PFSK-1 (cell line): Measurements from ENCODE around the gene DTYMK.

ENCODE experiments used
- FOXP2 ChIP-seq: optimal IDR thresholded peaks from 2 replicates; pipeline ENCODE3; 2011; ENCODE audit warnings: borderline replicate concordance, control low read depth, inconsistent platforms; ENCODE audit not compliant: insufficient read depth; ENCODE audit errors: extremely low read length, extremely low read depth
- POLR2AphosphoS5 ChIP-seq: IDR thresholded peaks from 2 replicates; pipeline ENCODE4 v1.6.1; 2012; ENCODE audit warnings: low read depth, mild to moderate bottlenecking, control low read depth, low read length, moderate library complexity
- SIN3A ChIP-seq: IDR thresholded peaks from 2 replicates; pipeline ENCODE4 v1.6.1; 2012; ENCODE audit warnings: mild to moderate bottlenecking, low read length, moderate library complexity, borderline replicate concordance; ENCODE audit not compliant: insufficient read depth
- TAF1 ChIP-seq: IDR thresholded peaks from 2 replicates; pipeline ENCODE4 v1.6.1; 2012; ENCODE audit warnings: low read length, control low read depth, borderline replicate concordance; ENCODE audit not compliant: insufficient read depth
- TF ChIP-seq, protein P1 (sequence below), 2 experiments: IDR thresholded peaks; 2 replicates each; pipeline versions ENCODE4 v1.6.1 to v1.8.0; 2011 to 2012; ENCODE audit warnings: low read depth in 2 of 2, low read length in 2 of 2, control low read depth in 1 of 2, inconsistent platforms in 1 of 2, mild to moderate bottlenecking in 1 of 2, moderate library complexity in 1 of 2; ENCODE audit not compliant: insufficient read depth in 1 of 2

The DTYMK gene

DNA sequence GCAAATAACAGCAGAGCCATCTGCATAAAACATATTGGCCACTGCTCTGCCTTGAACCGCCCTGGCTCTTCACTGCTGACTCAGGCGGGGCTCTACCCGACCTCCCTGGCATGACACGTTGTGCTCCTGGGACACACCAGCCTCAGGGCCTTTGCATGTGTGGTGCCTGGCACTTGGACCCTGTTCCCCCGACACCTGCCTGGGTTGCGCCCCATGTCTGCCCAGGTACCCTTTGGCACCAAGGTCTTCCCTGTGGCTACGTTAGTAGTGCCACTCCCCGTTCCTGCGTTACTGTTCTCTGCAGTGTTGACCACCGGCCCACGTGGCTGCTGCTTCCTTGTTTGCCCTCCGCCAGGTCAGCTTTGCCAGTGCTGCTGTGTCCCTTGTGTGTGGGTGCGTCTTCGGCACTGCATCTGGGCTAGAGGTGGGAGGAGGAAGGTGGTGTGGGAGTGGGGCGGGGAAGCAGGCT, 28.8 kb downstream of the DTYMK start:
- no peak for TF ChIP-seq SIN3A
- TF ChIP-seq TAF1: no peak
- TF ChIP-seq POLR2AphosphoS5: no peak
- TF ChIP-seq, protein P1, sequence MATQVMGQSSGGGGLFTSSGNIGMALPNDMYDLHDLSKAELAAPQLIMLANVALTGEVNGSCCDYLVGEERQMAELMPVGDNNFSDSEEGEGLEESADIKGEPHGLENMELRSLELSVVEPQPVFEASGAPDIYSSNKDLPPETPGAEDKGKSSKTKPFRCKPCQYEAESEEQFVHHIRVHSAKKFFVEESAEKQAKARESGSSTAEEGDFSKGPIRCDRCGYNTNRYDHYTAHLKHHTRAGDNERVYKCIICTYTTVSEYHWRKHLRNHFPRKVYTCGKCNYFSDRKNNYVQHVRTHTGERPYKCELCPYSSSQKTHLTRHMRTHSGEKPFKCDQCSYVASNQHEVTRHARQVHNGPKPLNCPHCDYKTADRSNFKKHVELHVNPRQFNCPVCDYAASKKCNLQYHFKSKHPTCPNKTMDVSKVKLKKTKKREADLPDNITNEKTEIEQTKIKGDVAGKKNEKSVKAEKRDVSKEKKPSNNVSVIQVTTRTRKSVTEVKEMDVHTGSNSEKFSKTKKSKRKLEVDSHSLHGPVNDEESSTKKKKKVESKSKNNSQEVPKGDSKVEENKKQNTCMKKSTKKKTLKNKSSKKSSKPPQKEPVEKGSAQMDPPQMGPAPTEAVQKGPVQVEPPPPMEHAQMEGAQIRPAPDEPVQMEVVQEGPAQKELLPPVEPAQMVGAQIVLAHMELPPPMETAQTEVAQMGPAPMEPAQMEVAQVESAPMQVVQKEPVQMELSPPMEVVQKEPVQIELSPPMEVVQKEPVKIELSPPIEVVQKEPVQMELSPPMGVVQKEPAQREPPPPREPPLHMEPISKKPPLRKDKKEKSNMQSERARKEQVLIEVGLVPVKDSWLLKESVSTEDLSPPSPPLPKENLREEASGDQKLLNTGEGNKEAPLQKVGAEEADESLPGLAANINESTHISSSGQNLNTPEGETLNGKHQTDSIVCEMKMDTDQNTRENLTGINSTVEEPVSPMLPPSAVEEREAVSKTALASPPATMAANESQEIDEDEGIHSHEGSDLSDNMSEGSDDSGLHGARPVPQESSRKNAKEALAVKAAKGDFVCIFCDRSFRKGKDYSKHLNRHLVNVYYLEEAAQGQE (IDR thresholded peaks at IDR 0.05; ENCODE audit: insufficient read depth in 1 of 2, low read depth in 2 of 2, low read length in 2 of 2): no peak
- TF ChIP-seq FOXP2: no peak

DNA sequence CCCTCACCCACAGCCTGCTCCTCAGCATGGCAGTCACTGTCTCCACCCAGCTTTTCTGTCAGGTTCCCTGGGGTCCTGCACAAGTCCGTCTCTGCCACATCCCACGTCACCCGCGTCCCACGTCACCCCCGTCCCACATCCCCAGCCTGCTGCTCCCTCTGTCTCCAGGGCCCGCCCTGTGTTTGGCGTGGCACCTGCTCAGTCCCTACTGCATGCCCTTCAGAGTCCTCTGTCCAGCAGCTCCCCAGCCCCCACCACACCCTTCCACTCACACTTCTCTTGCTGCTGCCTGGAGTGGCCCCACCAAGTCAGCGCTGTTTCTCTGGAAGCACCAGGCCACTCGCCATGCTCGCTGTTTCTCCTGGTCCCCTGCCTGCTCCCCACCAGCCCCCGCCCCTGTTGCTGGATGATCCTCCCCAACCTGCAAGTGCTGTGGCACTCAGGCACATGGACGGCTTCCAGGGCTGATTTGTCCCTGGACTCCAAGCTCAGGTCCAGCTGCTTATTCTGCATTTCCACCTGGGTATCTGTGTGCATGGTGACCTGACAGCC, 30.3 kb downstream of the DTYMK start:
- TF ChIP-seq POLR2AphosphoS5: no peak
- TF ChIP-seq TAF1: no peak
- TF ChIP-seq FOXP2: no peak
- TF ChIP-seq SIN3A: no peak
- TF ChIP-seq, protein P1 (IDR thresholded peaks at IDR 0.05; ENCODE audit: insufficient read depth in 1 of 2, low read depth in 2 of 2, low read length in 2 of 2): no peak

DNA sequence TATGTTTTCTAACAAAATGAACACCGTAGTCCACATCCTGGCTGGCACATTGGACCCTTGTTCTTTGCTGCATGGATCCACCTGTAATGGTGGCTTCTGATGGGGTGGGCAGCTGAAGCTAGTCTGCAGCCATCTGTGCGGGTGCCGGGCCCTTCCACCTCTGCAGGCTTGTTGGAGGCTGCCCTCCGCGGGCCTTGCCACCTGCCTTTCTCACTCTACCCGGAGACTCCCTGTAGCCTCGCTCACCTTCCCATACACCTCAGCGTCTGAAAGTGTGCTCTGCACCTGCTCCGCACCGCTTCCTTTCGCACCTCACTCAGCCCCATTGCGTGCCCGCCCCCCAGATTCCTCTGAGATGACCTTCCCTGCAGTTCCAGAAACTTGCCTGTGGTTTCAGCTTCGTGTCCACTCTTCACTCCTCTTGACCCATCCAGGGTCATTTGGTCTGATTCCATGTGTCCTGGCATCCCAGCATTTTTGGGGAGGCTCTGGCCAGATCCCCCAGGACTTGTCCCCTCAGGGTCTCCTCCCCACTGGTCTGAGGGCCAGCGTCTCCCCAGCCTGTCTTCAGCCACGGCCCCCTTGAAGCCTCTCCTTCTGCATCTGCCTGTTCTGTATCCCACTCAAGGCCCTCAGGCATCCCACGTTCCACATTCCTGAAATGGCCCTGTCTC, 31.0 kb downstream of the DTYMK start:
- TF ChIP-seq FOXP2 (no peak), SIN3A (no peak), TAF1 (no peak), POLR2AphosphoS5 (no peak)
- TF ChIP-seq, protein P1 (IDR thresholded peaks at IDR 0.05; ENCODE audit: insufficient read depth in 1 of 2, low read depth in 2 of 2, low read length in 2 of 2): no peak

DNA sequence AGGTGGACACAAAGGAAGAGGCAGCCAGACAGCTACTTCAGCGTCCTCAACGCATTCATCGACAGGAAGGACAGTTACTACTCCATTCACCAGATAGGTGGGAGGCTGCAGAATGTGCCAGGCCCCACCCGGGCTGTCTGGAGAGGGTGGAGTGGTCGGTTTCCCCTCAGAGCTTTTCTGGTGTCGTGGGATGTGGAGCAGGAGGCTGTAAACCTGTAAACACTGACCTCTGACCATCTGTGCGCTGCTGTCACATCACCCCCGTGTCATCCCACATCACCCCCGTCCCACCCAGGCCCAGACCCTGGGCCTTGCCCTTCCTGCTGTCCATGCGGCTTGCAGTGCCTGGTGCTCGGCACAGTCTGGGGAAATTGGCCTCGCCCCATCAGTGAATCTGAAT, 32.1 kb downstream of the DTYMK start:
- TF ChIP-seq FOXP2: no peak
- no peak for TF ChIP-seq SIN3A
- TF ChIP-seq TAF1: no peak
- no peak for TF ChIP-seq POLR2AphosphoS5
- TF ChIP-seq, protein P1 (IDR thresholded peaks at IDR 0.05; ENCODE audit: insufficient read depth in 1 of 2, low read depth in 2 of 2, low read length in 2 of 2): no peak
